Stimulated activated CD4-positive, alpha-beta T cell treated with anti-CD3 and anti-CD28 coated beads, Interleukin-4, amount 100 ng/mL, for 48 hours (primary cell): ENCODE results near the gene ZFP92.

Experiments used
- DNase-seq, 2 donors: peaks; one replicate each; pipeline ENCODE4 v3.0.0-alpha.2; 2020; ENCODE audit warnings: low read depth in 2 of 2

Gene ZFP92

DNA sequence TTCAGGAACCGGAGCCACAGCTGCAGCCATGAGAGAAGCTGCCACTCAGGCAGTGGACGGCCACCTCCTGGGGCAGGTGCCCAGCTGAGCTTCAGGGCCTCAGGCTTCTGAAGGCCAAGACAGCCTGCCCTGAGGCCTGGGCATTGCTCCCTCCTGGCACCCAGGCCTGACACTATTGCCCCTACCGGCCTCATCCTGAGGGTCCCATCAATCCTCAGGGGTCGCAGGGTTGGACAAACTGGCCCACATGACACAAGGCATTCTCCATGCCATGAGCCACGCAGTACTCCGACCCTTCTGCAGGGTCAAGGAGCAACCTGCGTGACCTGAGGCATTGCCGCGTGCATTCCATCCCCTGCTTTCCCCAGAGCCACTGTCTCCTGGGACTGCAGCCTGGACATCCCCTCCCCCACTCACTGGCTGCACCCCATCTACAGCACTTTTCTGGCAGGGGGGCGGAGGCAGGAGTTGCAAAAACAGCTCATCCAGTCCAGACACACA is 3.0 kb upstream of the ZFP92 start:
- no peak for DNase-seq

DNA sequence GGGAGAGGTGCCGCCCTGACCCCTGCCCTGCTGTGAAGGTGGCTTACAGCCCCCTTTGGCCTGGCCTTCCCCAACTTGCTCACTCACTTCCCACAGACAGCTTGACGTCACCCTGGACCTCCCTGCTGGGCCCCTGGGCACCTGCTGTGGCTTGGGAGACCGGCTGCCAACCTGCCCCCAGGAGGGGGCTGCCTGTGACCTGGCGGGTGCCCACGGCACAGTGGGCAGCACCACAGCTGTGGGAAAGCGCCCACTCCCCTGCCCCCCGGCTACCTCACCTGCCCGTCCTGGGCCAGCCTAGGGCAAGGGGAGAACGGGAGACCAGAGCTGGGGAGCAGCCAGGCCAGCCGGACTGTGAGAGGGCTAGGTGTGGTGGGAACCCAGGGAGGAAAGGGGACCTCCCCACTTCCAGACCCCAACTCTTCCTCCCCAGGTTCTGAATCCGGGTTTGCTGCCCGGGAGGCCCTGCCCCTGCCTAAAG is 2.4 kb upstream of the ZFP92 start:
- no peak for DNase-seq

DNA sequence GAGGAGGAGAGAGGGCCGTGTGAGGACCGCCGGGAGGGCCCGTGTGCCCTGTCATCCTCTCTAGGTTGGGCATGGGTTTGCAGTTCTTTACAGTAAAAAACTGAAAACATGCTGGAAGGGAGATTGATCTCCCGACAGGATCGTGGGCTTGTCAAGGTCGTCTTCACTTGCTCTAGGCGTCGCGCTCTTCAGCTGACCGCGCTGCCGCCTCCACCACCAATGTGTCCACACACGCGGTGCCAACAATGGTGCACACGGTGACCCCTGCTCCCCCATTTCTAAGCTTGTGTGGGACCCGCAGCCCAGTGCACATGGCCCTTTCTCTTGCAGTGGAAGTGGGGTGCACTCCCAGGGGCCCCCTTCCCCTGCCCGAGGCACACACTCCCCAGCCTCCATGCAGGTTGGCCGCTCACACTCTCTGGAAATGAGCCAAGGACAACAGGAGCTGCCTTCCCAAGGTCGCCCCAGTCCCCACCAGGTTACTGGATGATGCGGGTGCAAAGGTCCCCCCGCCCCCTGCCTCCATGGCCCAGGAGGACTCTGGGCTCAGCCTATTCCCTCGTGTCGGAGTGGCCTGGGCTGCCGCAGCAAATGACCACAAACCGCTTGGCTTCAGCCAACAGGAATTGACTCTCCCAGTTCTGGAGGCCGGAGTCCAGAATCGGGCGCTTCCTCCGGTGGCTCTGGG is 1.7 kb upstream of the ZFP92 start:
- DNase-seq: no peak

DNA sequence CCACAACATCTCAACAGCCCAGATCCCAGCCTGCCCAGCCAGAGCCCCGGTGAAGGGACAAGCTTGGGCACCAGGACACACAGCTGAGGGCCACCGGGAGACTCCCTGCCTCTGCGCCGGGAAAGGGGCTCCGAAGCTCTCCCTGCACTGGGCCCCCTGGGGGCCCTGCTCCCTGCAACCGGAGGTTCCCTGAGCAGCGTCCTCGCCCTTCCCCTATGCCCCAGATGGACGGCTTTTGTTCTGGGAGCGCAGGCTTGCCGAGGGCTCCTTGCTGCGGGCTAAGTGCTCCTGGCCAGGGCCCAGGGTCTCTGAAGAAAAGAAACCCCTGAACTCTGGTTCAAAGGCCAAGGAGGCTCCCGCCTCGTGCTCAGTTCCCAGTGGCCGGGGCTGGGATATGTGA is 899 bp upstream of the ZFP92 start:
- no peak for DNase-seq

DNA sequence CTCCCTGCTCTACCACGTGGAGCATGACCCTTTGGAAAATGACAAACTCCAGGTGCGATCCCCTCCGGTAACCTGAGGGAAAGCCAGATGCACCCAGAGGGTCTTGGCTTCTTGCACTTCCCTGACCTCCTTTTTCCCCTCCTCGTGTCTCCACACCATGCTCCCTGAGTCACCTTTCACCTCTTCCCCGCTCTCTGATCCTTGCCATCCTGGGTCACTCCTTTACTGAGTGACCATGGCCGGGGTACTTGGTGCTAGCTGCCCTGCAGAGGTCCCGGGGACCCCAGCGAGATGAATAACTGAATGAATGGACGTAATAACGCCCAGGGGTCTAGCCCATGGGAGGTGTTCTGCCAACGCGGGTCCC is 401 bp upstream of the ZFP92 start:
- DNase-seq: no peak

DNA sequence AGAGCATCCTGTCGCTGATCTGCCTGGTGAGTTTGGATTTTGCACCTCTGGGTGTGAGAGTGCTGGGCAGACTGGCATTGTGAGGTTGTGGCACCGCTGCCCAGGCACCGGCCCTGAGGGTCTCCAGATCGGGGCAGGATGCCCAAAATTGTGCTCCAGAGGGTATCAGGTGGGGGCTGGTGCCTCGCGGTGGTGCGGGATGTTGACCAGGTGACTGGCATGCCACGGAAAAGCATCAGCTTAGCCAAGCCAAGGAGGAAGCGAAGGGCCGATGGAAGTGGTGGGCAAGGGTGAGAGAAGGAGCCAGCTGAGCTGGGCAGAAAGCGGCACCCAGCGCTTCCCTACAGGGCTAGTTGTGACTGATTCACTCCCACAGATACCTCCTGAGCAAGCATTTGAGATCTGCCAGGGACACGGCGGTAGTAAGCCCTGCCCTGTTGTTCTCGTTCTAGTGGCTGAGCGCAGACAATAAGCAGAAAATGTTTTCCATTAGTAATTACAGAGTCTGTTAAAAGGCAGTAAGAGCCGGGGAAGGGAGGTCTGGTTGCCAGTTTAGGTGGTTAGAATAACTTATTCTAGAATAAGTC is 809 bp downstream of the ZFP92 start:
- DNase-seq: no peak

DNA sequence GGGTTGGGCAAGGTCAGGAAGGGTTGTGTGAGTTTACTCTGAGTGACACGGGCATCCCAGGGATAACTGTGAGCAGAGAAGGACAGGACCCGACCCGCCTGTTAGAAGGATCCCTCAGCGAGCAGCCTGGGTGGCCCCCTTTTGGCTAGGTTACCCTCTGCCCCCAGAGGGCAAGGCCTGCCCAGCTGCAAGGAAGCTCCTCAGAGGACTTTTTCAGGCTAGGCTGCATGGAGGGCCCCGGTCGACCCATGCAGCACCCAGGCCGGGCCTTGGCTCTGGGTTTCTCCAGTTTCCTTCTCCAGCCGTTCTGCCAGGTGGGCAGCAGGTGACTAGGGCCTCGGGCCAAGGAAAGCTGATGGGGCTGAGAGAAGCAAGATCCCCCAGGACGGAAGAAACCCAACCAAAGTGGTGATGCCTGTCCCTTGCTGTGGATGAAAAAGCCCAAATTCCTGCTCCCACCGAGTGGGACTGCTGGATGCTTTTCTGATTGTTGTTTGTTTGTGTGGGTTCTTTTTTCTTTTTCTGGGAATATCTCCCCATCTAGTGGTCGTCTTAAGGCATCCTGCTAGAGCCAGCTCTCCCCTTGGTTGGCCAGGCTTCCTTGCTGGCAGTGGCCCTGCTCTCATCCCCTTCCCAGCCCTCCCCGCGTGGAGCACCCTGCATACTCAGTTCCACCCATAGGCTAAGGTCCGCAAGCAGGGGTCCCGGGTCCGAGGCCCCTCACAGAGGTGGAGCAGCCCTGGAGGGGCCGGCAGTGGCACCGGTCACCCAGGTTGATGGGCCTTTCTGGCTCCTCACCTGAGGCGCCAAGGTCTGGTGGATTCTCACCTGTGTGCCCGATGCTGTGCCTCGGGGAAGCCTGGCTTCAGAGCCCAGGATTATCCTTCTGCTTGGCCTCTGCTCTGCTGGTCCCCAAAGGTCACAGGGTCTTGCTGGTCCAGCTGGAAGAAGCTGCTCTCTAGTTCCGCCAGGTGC is 1.8 kb downstream of the ZFP92 start:
- DNase-seq: no peak

DNA sequence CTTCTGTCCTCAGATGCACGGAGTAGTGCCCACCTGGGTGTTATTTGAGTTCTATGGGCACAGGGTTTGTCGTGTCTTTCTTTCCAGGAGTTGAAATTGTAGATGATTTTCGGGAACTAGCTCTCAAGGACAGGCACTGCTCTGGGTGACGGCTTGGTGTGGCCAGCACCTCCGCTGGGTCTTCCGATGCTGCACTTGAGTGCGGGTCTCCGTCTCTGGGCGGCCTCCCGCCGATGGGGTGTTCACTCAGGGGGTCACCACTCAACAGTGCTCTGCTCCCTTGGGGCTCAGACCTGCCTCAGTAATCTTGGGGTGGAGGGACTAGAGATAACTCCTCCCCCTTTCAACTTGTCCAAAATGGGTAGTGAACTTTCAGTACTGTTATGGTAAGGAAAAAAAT is 2.5 kb downstream of the ZFP92 start:
- no peak for DNase-seq

DNA sequence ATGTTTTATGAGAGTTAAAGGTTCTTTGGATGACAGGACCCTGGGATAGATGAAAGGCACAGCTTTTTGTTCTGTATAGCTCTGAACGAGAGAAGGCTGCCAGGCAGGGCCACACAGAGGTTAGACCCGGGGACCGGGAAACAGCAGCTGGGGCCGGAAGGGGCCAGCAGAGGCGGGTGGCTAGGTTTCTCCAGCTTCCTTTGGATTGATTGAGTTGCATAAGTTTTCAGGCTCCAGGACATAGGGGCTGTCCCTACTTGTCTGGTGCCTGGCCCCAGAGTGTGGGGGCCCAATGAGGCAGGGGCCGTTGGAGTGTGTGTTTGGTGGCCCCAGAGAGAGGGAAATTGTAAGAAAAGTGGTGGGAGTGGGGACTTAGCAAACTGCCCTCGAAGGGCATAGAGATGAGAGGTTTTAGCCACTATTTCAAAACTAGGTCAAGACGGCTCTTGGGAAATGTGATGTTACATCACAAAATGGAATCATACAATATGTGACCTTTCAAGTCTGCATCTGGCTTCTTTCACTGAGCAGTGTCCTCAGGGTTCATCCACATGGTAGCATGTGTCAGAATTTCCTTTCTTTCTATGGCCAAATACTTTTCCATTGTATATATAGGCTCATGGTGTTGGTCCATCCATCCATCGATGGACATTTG is 3.7 kb downstream of the ZFP92 start:
- no peak for DNase-seq

DNA sequence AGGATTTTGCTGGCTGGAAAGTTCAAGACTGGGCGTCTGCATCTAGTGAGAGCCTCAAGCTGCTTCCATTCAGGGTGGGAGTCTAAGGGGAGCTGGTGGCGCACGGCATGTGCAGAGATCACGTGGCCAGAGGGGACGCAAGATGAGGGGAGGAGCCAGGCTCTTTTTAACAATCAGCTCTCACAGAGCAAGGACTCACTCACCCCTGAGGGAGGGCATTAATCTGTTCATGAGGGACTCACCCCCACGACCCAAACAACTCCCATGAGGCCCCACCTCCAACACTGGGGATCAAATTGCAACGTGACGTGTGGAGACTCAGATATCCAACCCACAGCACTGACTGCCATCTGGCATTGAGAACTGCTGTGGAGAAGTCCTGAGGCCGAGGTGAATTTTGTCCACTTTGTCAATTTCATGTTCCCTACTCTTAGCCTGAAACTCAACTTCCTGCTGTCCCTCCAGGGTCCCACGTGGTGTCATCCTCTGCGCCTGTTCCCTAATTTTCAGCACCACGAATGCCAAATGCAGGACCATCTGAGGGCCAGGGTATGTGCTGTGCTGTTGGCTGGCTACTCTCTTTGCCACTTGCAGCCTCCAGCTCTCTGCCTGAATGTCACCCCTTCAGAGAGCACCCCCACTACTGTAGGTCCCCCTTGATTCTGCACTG is 5.6 kb downstream of the ZFP92 start:
- DNase-seq: no peak

DNA sequence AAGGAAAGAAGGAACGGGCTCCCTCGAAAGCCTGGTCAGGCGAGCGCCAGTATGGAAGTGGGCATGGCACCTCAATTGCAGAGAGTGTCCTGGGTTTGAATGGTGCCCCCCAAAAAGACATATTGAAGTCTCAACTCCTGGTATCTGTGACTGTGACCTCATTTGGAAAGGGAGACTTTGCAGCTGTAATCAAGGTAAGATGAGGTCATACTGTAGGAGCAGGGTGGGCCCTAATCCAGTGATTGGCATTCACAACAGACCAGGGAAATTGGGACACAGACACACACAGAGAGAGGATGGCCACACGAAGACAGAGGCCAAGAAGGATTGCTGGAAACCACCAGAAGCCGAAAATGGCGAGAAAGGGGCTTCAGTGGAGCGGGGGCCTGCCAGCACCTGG is 6.4 kb downstream of the ZFP92 start:
- no peak for DNase-seq

DNA sequence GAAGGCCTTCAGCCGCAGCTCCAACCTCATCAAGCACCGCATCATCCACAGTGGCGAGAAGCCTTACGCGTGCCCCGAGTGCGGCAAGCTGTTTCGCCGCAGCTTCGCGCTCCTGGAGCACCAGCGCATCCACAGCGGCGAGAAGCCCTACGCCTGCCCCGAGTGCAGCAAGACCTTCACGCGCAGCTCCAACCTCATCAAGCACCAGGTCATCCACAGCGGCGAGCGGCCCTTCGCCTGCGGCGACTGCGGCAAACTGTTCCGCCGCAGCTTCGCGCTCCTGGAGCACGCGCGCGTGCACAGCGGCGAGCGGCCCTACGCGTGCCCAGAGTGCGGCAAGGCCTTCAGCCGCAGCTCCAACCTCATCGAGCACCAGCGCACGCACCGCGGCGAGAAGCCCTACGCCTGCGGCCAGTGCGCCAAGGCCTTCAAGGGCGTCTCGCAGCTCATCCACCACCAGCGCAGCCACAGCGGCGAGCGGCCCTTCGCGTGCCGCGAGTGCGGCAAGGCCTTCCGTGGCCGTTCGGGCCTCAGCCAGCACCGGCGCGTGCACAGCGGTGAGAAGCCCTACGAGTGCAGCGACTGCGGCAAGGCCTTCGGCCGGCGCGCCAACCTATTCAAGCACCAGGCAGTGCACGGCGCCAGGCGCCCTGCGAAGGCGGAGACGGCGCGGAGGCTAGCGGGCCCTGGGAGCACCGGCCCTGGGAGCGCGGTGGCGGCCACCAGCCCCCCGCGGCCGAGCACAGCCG is 9.8 kb downstream of the ZFP92 start:
- no peak for DNase-seq

DNA sequence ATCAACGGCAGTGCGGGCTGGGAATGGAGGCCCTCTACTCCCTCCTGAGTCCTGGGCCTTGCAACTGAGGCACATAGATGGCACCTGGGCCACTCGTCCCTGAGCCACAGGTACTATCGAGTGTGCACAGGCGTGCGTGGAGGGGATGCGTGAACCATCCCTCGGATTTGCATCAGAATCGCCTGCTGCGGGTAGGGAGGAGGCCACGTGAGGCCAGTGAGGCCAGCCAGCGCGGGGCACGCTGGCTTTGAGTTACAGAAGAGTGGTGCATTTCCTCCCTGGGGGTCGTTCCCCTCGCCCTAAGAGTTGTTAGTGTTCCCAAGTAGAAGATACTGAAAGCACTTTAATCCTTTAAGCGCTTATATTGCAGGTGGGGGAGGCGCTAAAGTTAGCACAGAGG is 10.6 kb downstream of the ZFP92 start:
- DNase-seq: no peak

DNA sequence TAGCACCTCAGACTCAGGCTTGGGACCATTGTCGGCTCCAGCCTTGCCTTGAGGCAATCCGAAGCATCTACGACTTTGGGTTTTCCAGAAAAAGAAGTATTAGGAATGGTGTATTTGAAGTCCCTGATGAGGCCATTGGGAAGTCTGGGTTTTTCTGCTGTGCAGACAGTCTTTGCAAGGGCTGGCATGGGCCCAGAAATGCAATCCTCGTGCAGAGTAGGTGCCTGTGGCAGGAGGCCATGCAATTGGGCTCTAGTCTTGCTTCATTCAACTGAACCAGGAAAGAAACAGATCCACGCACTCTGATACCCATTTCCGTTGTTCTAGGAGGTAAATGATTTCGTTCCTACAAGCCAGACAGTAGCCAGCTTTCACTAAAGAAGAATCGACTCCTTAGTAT is 12.4 kb downstream of the ZFP92 start:
- no peak for DNase-seq

DNA sequence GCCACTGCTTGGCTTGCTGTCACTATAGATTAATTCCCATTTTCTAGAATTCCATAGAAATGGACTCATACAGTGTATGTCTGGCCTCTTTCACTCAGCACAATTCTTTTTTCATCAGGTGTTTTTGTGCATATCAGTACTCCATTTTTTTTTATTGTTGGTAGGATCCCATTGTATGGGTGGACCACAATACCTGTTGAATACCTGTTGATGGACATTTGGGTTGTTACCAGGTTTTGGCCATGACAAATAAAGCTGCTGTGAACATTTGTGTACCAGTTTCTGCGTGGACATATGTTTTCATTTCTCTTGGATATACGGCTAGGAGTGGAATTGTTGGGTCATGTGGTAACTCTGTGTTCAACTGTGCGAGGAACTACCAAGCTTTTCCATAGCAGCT is 14.9 kb downstream of the ZFP92 start:
- DNase-seq: no peak

DNA sequence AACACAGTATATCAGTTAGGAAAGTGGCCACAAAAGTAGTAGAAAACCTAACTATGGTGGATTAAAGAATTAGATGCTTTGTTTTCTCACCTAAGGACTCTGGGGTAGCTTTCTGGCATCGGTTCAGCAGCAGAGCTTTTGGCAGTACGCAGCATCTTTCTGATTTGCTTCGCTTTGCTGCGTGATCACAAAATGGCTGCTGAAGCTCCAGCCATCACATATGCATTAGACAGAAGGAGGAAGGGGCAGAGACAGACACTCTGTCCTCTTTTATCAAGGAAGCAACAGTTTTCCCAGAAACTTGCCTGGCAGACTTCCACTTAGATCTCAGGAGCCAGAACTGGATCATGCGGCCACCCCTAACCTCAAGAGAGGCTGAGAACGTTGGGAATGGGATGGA is 19.5 kb downstream of the ZFP92 start:
- DNase-seq: no peak

DNA sequence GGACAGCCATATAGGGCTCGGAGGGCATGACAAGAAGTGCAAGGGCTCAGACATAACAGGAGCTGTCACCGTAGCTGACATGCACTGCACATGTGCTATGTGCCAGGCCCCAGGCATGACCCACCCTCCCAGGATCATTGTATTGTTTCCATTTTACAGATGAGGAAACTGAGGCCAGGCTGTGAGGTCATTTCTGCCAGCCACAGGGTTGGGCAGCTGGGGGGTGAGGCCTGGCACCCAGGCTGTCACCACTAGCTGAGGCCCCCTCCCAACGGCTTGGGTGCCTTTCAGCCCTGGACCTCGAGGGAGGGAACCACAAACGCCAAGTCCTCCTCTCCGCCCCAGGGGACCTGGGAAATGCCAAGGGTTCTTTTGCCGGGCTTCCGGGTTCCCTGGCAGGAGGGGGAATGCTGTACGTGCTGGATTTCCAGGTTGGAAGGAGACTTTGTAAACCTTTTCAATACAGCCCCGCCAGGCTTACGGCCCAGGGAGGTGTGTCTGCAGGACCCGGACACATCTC is 21.9 kb downstream of the ZFP92 start:
- DNase-seq: no peak

DNA sequence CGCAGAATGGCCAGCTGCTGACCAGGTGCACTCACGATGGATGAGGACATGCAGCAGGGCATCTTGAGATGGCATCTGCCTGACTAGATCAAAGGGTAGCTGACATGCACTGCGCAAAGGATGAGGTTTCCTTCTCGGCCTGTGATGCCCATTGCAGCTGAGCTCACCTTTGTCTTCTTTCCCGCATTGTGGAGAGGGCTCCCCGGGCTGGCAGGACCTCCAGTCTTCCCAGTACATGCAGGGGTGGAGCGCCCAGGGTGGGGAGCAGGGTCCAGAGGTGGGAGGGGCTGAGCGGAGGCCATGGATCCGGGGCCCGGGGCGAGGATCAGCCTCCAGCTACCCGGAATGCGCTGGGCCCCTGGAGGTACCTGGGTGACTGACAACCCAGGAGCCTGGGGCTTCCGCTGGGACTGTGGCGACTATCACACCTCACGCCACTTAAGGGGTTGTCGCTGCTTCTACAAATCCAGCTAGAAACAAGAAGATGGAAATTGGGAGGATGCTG is 22.6 kb downstream of the ZFP92 start:
- no peak for DNase-seq

DNA sequence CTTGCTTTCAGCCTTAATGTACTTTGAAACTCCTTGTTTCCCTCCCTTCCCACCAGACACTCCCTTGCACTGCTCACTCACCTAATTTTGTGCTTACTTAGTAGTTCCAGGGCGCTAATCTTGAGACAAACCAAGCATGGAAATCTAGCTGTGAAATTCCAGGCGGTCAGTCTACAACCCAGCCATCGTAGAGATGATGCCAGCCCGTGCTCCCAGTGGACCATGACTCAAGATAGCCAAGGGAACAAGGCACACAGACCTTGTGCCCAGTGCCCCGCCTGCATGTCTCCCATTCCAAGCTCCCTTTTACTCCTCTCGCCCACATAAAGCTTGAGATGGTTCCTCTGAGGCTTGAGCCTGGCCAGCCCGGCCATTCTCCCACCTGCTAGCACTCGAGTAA is 23.5 kb downstream of the ZFP92 start:
- DNase-seq: no peak

DNA sequence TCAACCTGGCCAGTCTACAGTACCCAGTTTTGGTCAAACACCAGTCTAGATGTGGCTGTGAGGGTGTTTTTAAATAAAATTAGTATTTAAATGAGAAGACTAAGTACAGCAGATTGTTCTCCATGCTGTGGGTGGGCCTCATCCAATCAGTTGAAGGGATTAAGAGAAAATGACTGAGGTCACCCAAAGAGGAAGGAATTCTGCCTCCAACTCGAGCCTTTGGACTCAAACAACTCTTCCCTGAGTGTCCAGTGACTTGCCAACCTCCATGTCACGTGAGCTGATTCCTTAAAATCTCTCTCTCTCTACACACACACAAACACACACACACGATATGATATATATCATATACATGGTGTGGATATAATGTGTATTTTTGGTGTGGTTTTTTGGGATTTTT is 24.6 kb downstream of the ZFP92 start:
- no peak for DNase-seq
